H1 (cell line): ENCODE data around the gene PM20D1. TPM values are rescaled to one million over a fixed set of nuclear protein-coding genes. Genes with fewer than 3 reads are reported as not detected.

Experiments used
- CTCF ChIA-PET: fragments of 300-600 bp; sonication (Branson Sonifier 250); formaldehyde crosslinking; loops from one replicate; lab custom pipeline; 2021; ENCODE audit not compliant: partially characterized antibody; lab: Charles Lee
- POLR2A ChIA-PET: fragments of 300-600 bp; sonication (Branson Sonifier 250); formaldehyde crosslinking; loops from one replicate; lab custom pipeline; 2021; ENCODE audit warnings: inconsistent platforms; ENCODE audit not compliant: partially characterized antibody; lab: Charles Lee
- DNase-seq, 2 experiments: peaks; one replicate each; pipeline versions ENCODE4 v3.0.0 to v3.0.0-alpha.2; 2010 to 2022; ENCODE audit warnings: low spot score in 2 of 2, low read depth in 1 of 2, mixed read lengths in 1 of 2
- FAIRE-seq: peaks from 2 replicates; lab custom pipeline; 2011; peaks lifted over from hg19 to GRCh38; lab: Jason Lieb, UNC
- H2AFZ ChIP-seq: 2 replicates; pipeline ENCODE4 v1.8.1; 2012; ENCODE audit warnings: low read length, inconsistent platforms
- H2AK5ac ChIP-seq: 2 replicates; pipeline ENCODE4 v1.6.1; 2013; ENCODE audit warnings: low read depth, low read length
- H2BK120ac ChIP-seq: replicated peaks from 2 replicates; pipeline ENCODE3; 2013; ENCODE audit warnings: low read depth, low read length, inconsistent platforms
- H2BK12ac ChIP-seq: 2 replicates; pipeline ENCODE4 v1.6.1; 2013; ENCODE audit warnings: low read depth, low read length
- H2BK15ac ChIP-seq: 2 replicates; pipeline ENCODE4 v1.6.1; 2013; ENCODE audit warnings: low read length
- H2BK20ac ChIP-seq: 2 replicates; pipeline ENCODE4 v1.6.1; 2013; ENCODE audit warnings: low read length
- H2BK5ac ChIP-seq: 2 replicates; pipeline ENCODE4 v1.6.1; 2013; ENCODE audit warnings: low read depth, low read length
- H3K14ac ChIP-seq: 2 replicates; pipeline ENCODE4 v1.6.1; 2013; ENCODE audit warnings: inconsistent platforms; ENCODE audit not compliant: insufficient read length
- H3K18ac ChIP-seq: 2 replicates; pipeline ENCODE4 v1.6.1; 2013; ENCODE audit warnings: low read length; ENCODE audit errors: extremely low read depth
- H3K23ac ChIP-seq: 2 replicates; pipeline ENCODE4 v1.6.1; 2013; ENCODE audit warnings: inconsistent platforms; ENCODE audit not compliant: insufficient read length
- H3K23me2 ChIP-seq: 2 replicates; pipeline ENCODE4 v1.6.1; 2013; ENCODE audit warnings: low read depth, low read length
- H3K27ac ChIP-seq: 2 replicates; pipeline ENCODE4 v1.6.1; 2011; ENCODE audit warnings: low read depth, low read length, inconsistent platforms
- H3K27me3 ChIP-seq, 4 experiments: replicated peaks in 1 of 4; 1 replicate in 1 of 4; 2 replicates in 3 of 4; pipeline versions ENCODE4 v1.6.1 to v1.8.1; 2011 to 2013; ENCODE audit warnings: low read length in 3 of 4, mild to moderate bottlenecking in 3 of 4, inconsistent platforms in 2 of 4, mixed read lengths in 2 of 4, moderate library complexity in 1 of 4; ENCODE audit not compliant: control insufficient read depth in 3 of 4, insufficient read depth in 3 of 4; ENCODE audit errors: extremely low read depth in 1 of 4
- H3K36me3 ChIP-seq, 4 experiments: 2 replicates each; pipeline versions ENCODE4 v1.6.1 to v1.8.1; 2011 to 2013; ENCODE audit warnings: mild to moderate bottlenecking in 4 of 4, low read length in 3 of 4, moderate library complexity in 2 of 4, control low read depth in 1 of 4, inconsistent platforms in 1 of 4; ENCODE audit not compliant: insufficient read depth in 4 of 4, control insufficient read depth in 2 of 4
- H3K4ac ChIP-seq: replicated peaks from 2 replicates; pipeline ENCODE3; 2013; ENCODE audit warnings: low read length, low read depth, mixed read lengths, inconsistent platforms; ENCODE audit not compliant: insufficient read length
- H3K4me1 ChIP-seq, 4 experiments: replicated peaks in 1 of 4; 1 replicate in 1 of 4; 2 replicates in 3 of 4; pipeline versions ENCODE4 v1.6.1 to v1.8.1; 2011 to 2013; ENCODE audit warnings: low read length in 3 of 4, inconsistent platforms in 2 of 4, mixed read lengths in 1 of 4; ENCODE audit not compliant: insufficient read depth in 4 of 4, control insufficient read depth in 3 of 4
- H3K4me2 ChIP-seq, 2 experiments: 2 replicates each; pipeline versions ENCODE4 v1.6.1 to v1.8.1; 2011 to 2013; ENCODE audit warnings: low read depth in 2 of 2, low read length in 2 of 2, control low read depth in 1 of 2, inconsistent platforms in 1 of 2, mild to moderate bottlenecking in 1 of 2; ENCODE audit not compliant: insufficient read depth in 1 of 2
- H3K4me3 ChIP-seq, 4 experiments: fragments of 200-600, 300-600 bp in 1 of 4; sonication (generic), shearing (Covaris generic), sonication (Bioruptor Twin) in 1 of 4; 2 replicates each; pipeline versions ENCODE4 v1.5.1 to v1.8.1; 2011 to 2016; ENCODE audit warnings: low read length in 4 of 4, low read depth in 3 of 4, control low read depth in 2 of 4, inconsistent platforms in 2 of 4, mild to moderate bottlenecking in 2 of 4, mixed read lengths in 1 of 4, moderate library complexity in 1 of 4; ENCODE audit not compliant: insufficient read depth in 2 of 4; ENCODE audit errors: extremely low read depth in 1 of 4
- H3K56ac ChIP-seq: replicated peaks from 2 replicates; pipeline ENCODE3; 2013; ENCODE audit warnings: low read depth, mild to moderate bottlenecking, mixed read lengths, low read length, inconsistent platforms; ENCODE audit not compliant: insufficient read length
- H3K79me1 ChIP-seq: 2 replicates; pipeline ENCODE4 v1.6.1; 2013; ENCODE audit warnings: low read depth, low read length, control low read depth
- H3K79me2 ChIP-seq, 2 experiments: 2 replicates each; pipeline versions ENCODE4 v1.6.1 to v1.8.1; 2012 to 2013; ENCODE audit warnings: low read length in 2 of 2, mild to moderate bottlenecking in 2 of 2, inconsistent platforms in 1 of 2; ENCODE audit not compliant: insufficient read depth in 2 of 2, control insufficient read depth in 1 of 2
- H3K9ac ChIP-seq, 4 experiments: replicated peaks in 1 of 4; 1 replicate in 1 of 4; 2 replicates in 3 of 4; pipeline versions ENCODE4 v1.6.1 to v1.8.1; 2011 to 2013; ENCODE audit warnings: low read depth in 3 of 4, low read length in 3 of 4, control low read depth in 2 of 4, mild to moderate bottlenecking in 2 of 4, moderate library complexity in 2 of 4, inconsistent platforms in 1 of 4; ENCODE audit errors: extremely low read depth in 1 of 4
- H3K9me3 ChIP-seq, 2 experiments: 2 replicates each; pipeline versions ENCODE4 v1.6.1 to v1.8.1; 2012 to 2013; ENCODE audit warnings: mild to moderate bottlenecking in 2 of 2, moderate library complexity in 2 of 2, control low read depth in 1 of 2, inconsistent platforms in 1 of 2, low read depth in 1 of 2, low read length in 1 of 2, mixed read lengths in 1 of 2; ENCODE audit not compliant: insufficient read depth in 2 of 2
- H4K20me1 ChIP-seq, 2 experiments: replicated peaks in 1 of 2; 2 replicates each; pipeline versions ENCODE3 to v1.8.1; 2011 to 2013; ENCODE audit warnings: inconsistent platforms in 2 of 2, low read length in 2 of 2, mild to moderate bottlenecking in 1 of 2; ENCODE audit not compliant: insufficient read depth in 2 of 2, control insufficient read depth in 1 of 2
- H4K5ac ChIP-seq: 2 replicates; pipeline ENCODE4 v1.6.1; 2013; ENCODE audit warnings: low read length, low read depth, mixed read lengths, inconsistent platforms; ENCODE audit not compliant: insufficient read length
- H4K8ac ChIP-seq: 2 replicates; pipeline ENCODE4 v1.8.0; 2013; ENCODE audit warnings: mild to moderate bottlenecking, moderate library complexity, low read length, inconsistent platforms; ENCODE audit not compliant: insufficient read depth; ENCODE audit errors: extremely low read depth
- H4K91ac ChIP-seq: replicated peaks from 2 replicates; pipeline ENCODE3; 2013; ENCODE audit warnings: low read length, mixed read lengths, inconsistent platforms; ENCODE audit not compliant: insufficient read length
- ASH2L ChIP-seq: fragments of 200-600, 300-600 bp; sonication (generic); IDR thresholded peaks from one replicate; pipeline ENCODE4 v1.7.1; 2017; ENCODE audit warnings: low read length
- BCL11A ChIP-seq, 2 experiments: IDR thresholded peaks; one replicate each; pipeline ENCODE4 v1.6.1; 2011; ENCODE audit warnings: low read depth in 2 of 2, low read length in 2 of 2, mild to moderate bottlenecking in 2 of 2
- PHF8 ChIP-seq: fragments of 200-600 bp; sonication (generic); conservative IDR thresholded peaks from 2 replicates; pipeline ENCODE4 v1.7.1; 2012; ENCODE audit warnings: low read depth, mild to moderate bottlenecking, inconsistent platforms, low read length, moderate library complexity
- SIRT6 ChIP-seq: IDR thresholded peaks from one replicate; pipeline ENCODE4 v1.7.1; 2012; ENCODE audit warnings: low read length, inconsistent platforms
- SP1 ChIP-seq: IDR thresholded peaks from 2 replicates; pipeline ENCODE4 v1.6.1; 2011; ENCODE audit warnings: low read depth, low read length
- TAF7 ChIP-seq: optimal IDR thresholded peaks from 2 replicates; pipeline ENCODE3; 2011; ENCODE audit warnings: low read depth, mild to moderate bottlenecking, inconsistent platforms, low read length, moderate library complexity, borderline replicate concordance
- YY1 ChIP-seq: IDR thresholded peaks from 2 replicates; pipeline ENCODE4 v1.6.1; 2011; ENCODE audit warnings: low read depth, mild to moderate bottlenecking, low read length
- ZNF274 ChIP-seq: IDR thresholded peaks from 2 replicates; pipeline ENCODE4 v1.7.0; 2012; ENCODE audit warnings: low read length, borderline replicate concordance; ENCODE audit errors: extremely low read depth
- WGBS, 2 experiments: shearing (Covaris generic) in 1 of 2; methylation state at CpG; one replicate each; pipeline versions ENCODE4 v1.1.6 to v1.1.7; 2013 to 2015; ENCODE audit warnings: low lambda C conversion rate in 2 of 2, mixed read lengths in 2 of 2, inconsistent platforms in 1 of 2, low coverage in 1 of 2, missing lambda C conversion rate in 1 of 2; ENCODE audit not compliant: insufficient replicate concordance in 2 of 2, insufficient coverage in 1 of 2, insufficient read length in 1 of 2; ENCODE audit errors: extremely low coverage in 1 of 2, missing lambda C conversion rate in 1 of 2; 5-methylcytosine and 5-hydroxymethylcytosine counted together
- polyA plus RNA-seq, 7 experiments: library from polyadenylated mRNA; depleted of rRNA in 3 of 7; stranded (reverse) in 5 of 7; unstranded in 2 of 7; fragments of >200 nt in 5 of 7; fragments of 200-250 nt in 2 of 7; gene quantifications; 1 replicate in 5 of 7; 2 replicates in 1 of 7; 4 replicates in 1 of 7; pipeline versions ENCODE4 v1.2.1 to v1.2.3, GENCODE V29; 2011 to 2013; ENCODE audit warnings: missing spikeins in 2 of 7, mixed read lengths in 2 of 7
- total RNA-seq: library from RNA; stranded (reverse); fragmentation: NEBNext Ultra II Directional; extraction: Animal tissue kit (Norgen Biotek cat#: 25700); gene quantifications from 2 replicates; pipeline ENCODE4 v1.2.1, GENCODE V29; 2021
- TF ChIP-seq, protein P1 (sequence below): IDR thresholded peaks from 2 replicates; pipeline ENCODE4 v1.6.1; 2011; ENCODE audit warnings: low read length, improper control_type of control experiment

PM20D1 gene
- total and polyA plus RNA-seq, 2 of the 8 experiments (the other 6 are each of a cell fraction or from before 2014, with no cell fraction given): 0.05 TPM; not detected in 1

- DNase-seq: no peak
- ChIA-PET CTCF (interaction anchor here (0.9 to 11.7 kb wide), 9 partner anchors 8 to 194 kb away, joined by 3 to 206 read pairs (median 4); no protein-coding TSS in a partner anchor), POLR2A (interaction anchor here (0.9 to 1.6 kb wide), 8 partner anchors 13 to 121 kb away, joined by 3 to 7 read pairs (median 4); partner anchors contain the start of genes RAB29 and SLC41A1)
- Histone ChIP-seq H4K20me1 (no peaks in the 10 kb centered on the region), H3K4me3 (no peak overlapping the region), H4K91ac (no peak overlapping the region), H2BK12ac (no peak overlapping the region), H2BK5ac (no peak overlapping the region), H3K27ac (no peak overlapping the region), H3K79me1 (no peaks in the 10 kb centered on the region), H4K8ac (no peak overlapping the region), H3K18ac (no peak overlapping the region), H3K9me3 (no peaks in the 10 kb centered on the region), H3K4me1 (no peaks in the 10 kb centered on the region), H3K23ac (no peak overlapping the region), H3K23me2 (no peaks in the 10 kb centered on the region; the same call in 1 of the 2 replicates), H3K36me3 (peaks cover 4 to 12% (median 7%) of the 10 kb centered on the region in 4 experiments; a peak in 6 of 8 replicates), H3K14ac (no peak overlapping the region), H4K5ac (no peak overlapping the region), H2BK120ac (no peak overlapping the region), H3K79me2 (no peaks in the 10 kb centered on the region), H2BK20ac (no peak overlapping the region), H3K4me2 (no peak overlapping the region), H3K56ac (no peak overlapping the region), H3K4ac (no peak overlapping the region), H2AFZ (no peak overlapping the region), H2BK15ac (no peak overlapping the region), H2AK5ac (no peak overlapping the region), H3K9ac (no peak overlapping the region), H3K27me3 (no peaks in the 10 kb centered on the region)
- WGBS, 2 experiments: 86% methylated on average over 10 of the region's 10 CpGs; no CpG with 5 or more reads in 1 of the 2 experiments
- no peak for FAIRE-seq
- TF ChIP-seq SIRT6: no peak
- TF ChIP-seq PHF8: no peak
- no peak for TF ChIP-seq ASH2L
- TF ChIP-seq ZNF274: no peak
- TF ChIP-seq TAF7: no peak
- TF ChIP-seq, protein P1, sequence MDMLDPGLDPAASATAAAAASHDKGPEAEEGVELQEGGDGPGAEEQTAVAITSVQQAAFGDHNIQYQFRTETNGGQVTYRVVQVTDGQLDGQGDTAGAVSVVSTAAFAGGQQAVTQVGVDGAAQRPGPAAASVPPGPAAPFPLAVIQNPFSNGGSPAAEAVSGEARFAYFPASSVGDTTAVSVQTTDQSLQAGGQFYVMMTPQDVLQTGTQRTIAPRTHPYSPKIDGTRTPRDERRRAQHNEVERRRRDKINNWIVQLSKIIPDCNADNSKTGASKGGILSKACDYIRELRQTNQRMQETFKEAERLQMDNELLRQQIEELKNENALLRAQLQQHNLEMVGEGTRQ: no peak
- TF ChIP-seq YY1: no peak
- no peak for TF ChIP-seq BCL11A (IDR thresholded peaks at IDR 0.05; ENCODE audit: low read depth in 2 of 2, low read length in 2 of 2)
- no peak for TF ChIP-seq SP1
Measured at GRCh38 chr1:205787287-205787916, 62.5 kb downstream of the PM20D1 start.
